Lung (tissue), 12 donors: ENCODE data around the gene NFIA. TPM values are rescaled to one million over a fixed set of nuclear protein-coding genes. Genes with fewer than 3 reads are reported as not detected.

Source experiments
- ATAC-seq: fragments of 200-7000 bp; cut with Tn5 transposase; one replicate; pipeline ENCODE4 v1.9.1; 2020; ENCODE audit warnings: moderate number of reproducible peaks; ENCODE audit not compliant: insufficient read depth, low FRiP score
- DNase-seq, 3 donors: peaks; one replicate each; pipeline ENCODE4 v3.0.0-alpha.2; 2013 to 2017
- H3K27ac ChIP-seq, 2 donors: one replicate each; pipeline ENCODE4 v1.5.1; 2013; ENCODE audit warnings: mild to moderate bottlenecking in 2 of 2, moderate library complexity in 2 of 2, control low read depth in 1 of 2, inconsistent platforms in 1 of 2, low read depth in 1 of 2, low read length in 1 of 2
- H3K27me3 ChIP-seq, 3 donors: one replicate each; pipeline ENCODE4 v1.5.1; 2013; ENCODE audit warnings: low read length in 2 of 3; ENCODE audit not compliant: control insufficient read depth in 3 of 3, insufficient read depth in 3 of 3
- H3K36me3 ChIP-seq, 4 donors: one replicate each; pipeline ENCODE4 v1.5.1; 2013; ENCODE audit warnings: low read length in 4 of 4, mild to moderate bottlenecking in 1 of 4, moderate library complexity in 1 of 4; ENCODE audit not compliant: control insufficient read depth in 4 of 4, insufficient read depth in 4 of 4
- H3K4me1 ChIP-seq, 5 donors: one replicate each; pipeline ENCODE4 v1.5.1; 2013; ENCODE audit warnings: low read length in 5 of 5, mild to moderate bottlenecking in 2 of 5, moderate library complexity in 1 of 5; ENCODE audit not compliant: control insufficient read depth in 5 of 5, insufficient read depth in 5 of 5
- H3K4me3 ChIP-seq: one replicate; pipeline ENCODE4 v1.5.1; 2013; ENCODE audit warnings: mild to moderate bottlenecking, control low read depth, moderate library complexity
- H3K9ac ChIP-seq, 2 donors: one replicate each; pipeline ENCODE4 v1.5.1; 2013; ENCODE audit warnings: low read length in 2 of 2, control low read depth in 1 of 2; ENCODE audit not compliant: insufficient read depth in 1 of 2
- H3K9me3 ChIP-seq, 4 donors: one replicate each; pipeline ENCODE4 v1.5.1; 2013; ENCODE audit warnings: low read length in 3 of 4, mild to moderate bottlenecking in 1 of 4, moderate library complexity in 1 of 4; ENCODE audit not compliant: control insufficient read depth in 4 of 4, insufficient read depth in 3 of 4
- CTCF ChIP-seq: IDR thresholded peaks from 2 replicates; pipeline ENCODE4 v1.5.1; 2012; ENCODE audit warnings: mild to moderate bottlenecking; ENCODE audit errors: control extremely low read depth, extremely low read depth
- WGBS, 2 donors: extraction: QIAGEN DNeasy Blood & Tissue Kit; methylation state at CpG; one replicate each; pipeline ENCODE4 v1.1.7; 2013; 5-methylcytosine and 5-hydroxymethylcytosine counted together
- polyA plus RNA-seq, 2 donors: library from polyadenylated mRNA; stranded (reverse); fragments of 200-250 nt; gene quantifications; one replicate each; pipeline ENCODE4 v1.2.1, GENCODE V29; 2013
- total RNA-seq, 2 donors: library from RNA; depleted of rRNA in 1 of 2; stranded (reverse); fragments of >200 nt in 1 of 2; gene quantifications; one replicate each; pipeline ENCODE4 v1.2.1, GENCODE V29; 2014 to 2021
- donor health status: control.
- donor health status: control.
- donor health status: Bipolar disorder and iron deficiency.
- donor health status: healthy.
- donor health status: DM: yes; HTN: yes; CAD: no.

NFIA gene
- total and polyA plus RNA-seq, 4 donors = 3.0 to 63.4 (median 34.2) TPM

- no peak for ATAC-seq
- H3K9ac ChIP-seq = no peak overlapping the region
- no peaks in the 10 kb centered on the region for H3K36me3 ChIP-seq
- no peaks in the 10 kb centered on the region for H3K27me3 ChIP-seq
- H3K4me1 ChIP-seq = peaks cover 0 to 1% (median 0%) of the 10 kb centered on the region in 5 donors
- 81 to 88% methylated on average over 4 of the region's 4 CpGs for WGBS, 2 donors
- no peak overlapping the region for H3K27ac ChIP-seq
- no peak for DNase-seq
- no peak overlapping the region for H3K4me3 ChIP-seq
- TF ChIP-seq CTCF = no peak
- peaks cover 0 to 2% (median 0%) of the 10 kb centered on the region in 4 donors for H3K9me3 ChIP-seq
Measured at GRCh38 chr1:61504852-61505390, 422.6 kb downstream of the NFIA start.

GRCh38 chr1:61506236-61506635, 423.9 kb downstream of the NFIA start:
- TF ChIP-seq CTCF = no peak
- Histone ChIP-seq H3K27ac (no peak overlapping the region), H3K4me3 (no peak overlapping the region)

GRCh38 chr1:61506944-61507500, 424.7 kb downstream of the NFIA start:
- TF ChIP-seq CTCF = no peak
- Histone ChIP-seq H3K4me3 (no peak overlapping the region), H3K9ac (no peak overlapping the region), H3K27ac (no peak overlapping the region), H3K9me3 (peaks cover 0 to 3% (median 0%) of the 10 kb centered on the region in 4 donors), H3K4me1 (no peaks in the 10 kb centered on the region), H3K36me3 (no peaks in the 10 kb centered on the region), H3K27me3 (no peaks in the 10 kb centered on the region)
- WGBS, 2 donors = 94 to 95% methylated on average over 4 of the region's 4 CpGs
- DNase-seq = no peak
- ATAC-seq = no peak

More at GRCh38 chr1:61506236-61506635, 423.9 kb downstream of the NFIA start:
- Histone ChIP-seq H3K9me3 (peaks cover 0 to 3% (median 0%) of the 10 kb centered on the region in 4 donors), H3K36me3 (no peaks in the 10 kb centered on the region), H3K4me1 (peaks cover 0 to 1% (median 0%) of the 10 kb centered on the region in 5 donors), H3K27me3 (no peaks in the 10 kb centered on the region), H3K9ac (no peak overlapping the region)
- 92 to 100% methylated on average over 2 of the region's 2 CpGs for WGBS, 2 donors
- ATAC-seq (no peak), DNase-seq (no peak)
